K562 treated with DMSO at 1 percent for 24 hours (cell line): ENCODE results near the gene TMEFF1. TPM values are rescaled to one million over a fixed set of nuclear protein-coding genes. Genes with fewer than 3 reads are reported as not detected.

Experiments
- total RNA-seq: library from RNA; unstranded; fragments of 300-600 nt; gene quantifications from 2 replicates; pipeline ENCODE4 v1.2.3, GENCODE V29; 2022; ENCODE audit warnings: low read depth; ENCODE audit not compliant: insufficient read depth

The TMEFF1 gene
- 0.56 and 0.68 TPM in 2 replicates for total RNA-seq

GRCh38 chr9:100472788-100473275 is at the start of gene TMEFF1:
Gene TMEFF1 (plus strand): TSS chr9:100473149. CDS start chr9:100473545, 396 bp downstream.

GRCh38 chr9:100426530-100427365 is 46.2 kb upstream of the TMEFF1 start, which contains the start of gene MSANTD3:
Gene MSANTD3 (plus strand): TSS chr9:100427143. CDS start chr9:100441939, 14,796 bp downstream.

GRCh38 chr9:100577776-100578448 is 105.0 kb downstream of the TMEFF1 start, which contains the start of gene CAVIN4:
Gene CAVIN4 (plus strand): TSS chr9:100578079. CDS start chr9:100578144, 65 bp downstream.

Other genes starting within 250 kb of the TMEFF1 start
- 15.2 and 15.6 TPM in 2 replicates for gene TEX10, start 120.2 kb upstream of the TMEFF1 start, total RNA-seq
- 19.3 and 21.6 TPM in 2 replicates for gene MSANTD3, start 46.0 kb upstream of the TMEFF1 start, total RNA-seq
- not detected in 2 replicates for gene CAVIN4, start 104.9 kb downstream of the TMEFF1 start, total RNA-seq